IMR-90 (cell line): ENCODE measurements around the gene PPP1R12B.

Experiments
- BHLHE40 ChIP-seq: fragments of 150-350 bp; IDR thresholded peaks from 2 replicates; pipeline ENCODE4 v1.6.1; 2016; ENCODE audit warnings: mild to moderate bottlenecking, low read depth, low read length
- CHD1 ChIP-seq: IDR thresholded peaks from 2 replicates; pipeline ENCODE4 v1.6.1; 2012; ENCODE audit warnings: low read depth, low read length, improper control_type of control experiment
- POLR2A ChIP-seq: IDR thresholded peaks from 2 replicates; pipeline ENCODE4 v1.6.1; 2012; ENCODE audit warnings: mild to moderate bottlenecking, low read depth, low read length
- RAD21 ChIP-seq: IDR thresholded peaks from 2 replicates; pipeline ENCODE4 v1.6.1; 2012; ENCODE audit warnings: low read length, improper control_type of control experiment
- RCOR1 ChIP-seq: IDR thresholded peaks from 2 replicates; pipeline ENCODE4 v1.6.1; 2012; ENCODE audit warnings: mild to moderate bottlenecking, low read length, improper control_type of control experiment; ENCODE audit not compliant: insufficient replicate concordance
- SMC3 ChIP-seq: fragments of 150-350 bp; IDR thresholded peaks from 2 replicates; pipeline ENCODE4 v1.6.1; 2016; ENCODE audit warnings: low read depth, mild to moderate bottlenecking, antibody characterized with exemption, low read length, moderate library complexity
- USF2 ChIP-seq: fragments of 150-350 bp; IDR thresholded peaks from 2 replicates; pipeline ENCODE4 v1.6.1; 2017; ENCODE audit warnings: mild to moderate bottlenecking, antibody characterized with exemption, low read length, low read depth
- TF ChIP-seq, protein P1 (sequence below): conservative IDR thresholded peaks from 2 replicates; pipeline ENCODE4 v1.5.1; 2012; ENCODE audit warnings: mild to moderate bottlenecking, low read depth, low read length, improper control_type of control experiment

DNA sequence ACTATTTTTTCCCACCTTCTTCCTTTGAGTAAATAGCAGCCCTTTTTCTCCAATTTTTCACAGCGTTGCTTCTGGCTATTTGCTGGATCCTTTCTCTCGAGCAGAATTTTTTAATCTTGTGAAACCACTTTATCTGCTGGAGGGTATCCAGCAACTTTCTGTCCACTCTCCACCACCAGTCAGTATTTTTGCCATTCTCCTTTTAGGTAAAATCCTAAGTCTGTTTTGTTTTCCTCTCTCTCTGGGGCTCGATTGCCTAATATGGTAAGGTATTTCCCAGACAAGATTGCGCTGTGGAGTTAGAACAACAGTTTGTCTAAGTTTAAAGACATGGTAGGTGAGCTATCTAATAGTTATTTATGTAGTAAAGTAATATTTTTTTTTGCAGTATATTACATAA lies 156.9 kb downstream of the PPP1R12B start:
- TF ChIP-seq, protein P1, sequence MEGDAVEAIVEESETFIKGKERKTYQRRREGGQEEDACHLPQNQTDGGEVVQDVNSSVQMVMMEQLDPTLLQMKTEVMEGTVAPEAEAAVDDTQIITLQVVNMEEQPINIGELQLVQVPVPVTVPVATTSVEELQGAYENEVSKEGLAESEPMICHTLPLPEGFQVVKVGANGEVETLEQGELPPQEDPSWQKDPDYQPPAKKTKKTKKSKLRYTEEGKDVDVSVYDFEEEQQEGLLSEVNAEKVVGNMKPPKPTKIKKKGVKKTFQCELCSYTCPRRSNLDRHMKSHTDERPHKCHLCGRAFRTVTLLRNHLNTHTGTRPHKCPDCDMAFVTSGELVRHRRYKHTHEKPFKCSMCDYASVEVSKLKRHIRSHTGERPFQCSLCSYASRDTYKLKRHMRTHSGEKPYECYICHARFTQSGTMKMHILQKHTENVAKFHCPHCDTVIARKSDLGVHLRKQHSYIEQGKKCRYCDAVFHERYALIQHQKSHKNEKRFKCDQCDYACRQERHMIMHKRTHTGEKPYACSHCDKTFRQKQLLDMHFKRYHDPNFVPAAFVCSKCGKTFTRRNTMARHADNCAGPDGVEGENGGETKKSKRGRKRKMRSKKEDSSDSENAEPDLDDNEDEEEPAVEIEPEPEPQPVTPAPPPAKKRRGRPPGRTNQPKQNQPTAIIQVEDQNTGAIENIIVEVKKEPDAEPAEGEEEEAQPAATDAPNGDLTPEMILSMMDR, result no peak
- TF ChIP-seq BHLHE40 (no peak), SMC3 (no peak), RAD21 (no peak), RCOR1 (no peak), USF2 (no peak), CHD1 (no peak), POLR2A (no peak)
